HepG2 (cell line): ENCODE data around the gene SDC1. TPM values are rescaled to one million over a fixed set of nuclear protein-coding genes. Genes with fewer than 3 reads are reported as not detected.
A peak's percentile ranks its signal among the peaks of the same experiment; 100 is the strongest.

ENCODE experiments used
- FOXO1 ChIP-seq: sonication (generic); formaldehyde crosslinking; IDR thresholded peaks from 2 replicates; pipeline ENCODE4 v1.4.0; 2020; ENCODE audit warnings: missing genetic modification reagents
- GFI1 ChIP-seq: sonication (generic); formaldehyde crosslinking; IDR thresholded peaks from 2 replicates; pipeline ENCODE4 v1.5.0; 2020; ENCODE audit warnings: missing genetic modification reagents, mild to moderate bottlenecking, borderline replicate concordance
- GTF2F1 ChIP-seq: fragments of 150-350 bp; IDR thresholded peaks from 2 replicates; pipeline ENCODE4 v1.6.1; 2014; ENCODE audit warnings: low read length
- HDAC2 ChIP-seq: sonication (generic); formaldehyde crosslinking; IDR thresholded peaks from 2 replicates; pipeline ENCODE4 v1.4.0; 2020; ENCODE audit warnings: missing genetic modification reagents
- KDM2A ChIP-seq: sonication (generic); formaldehyde crosslinking; IDR thresholded peaks from 2 replicates; pipeline ENCODE4 v1.4.0; 2020; ENCODE audit warnings: low read depth, missing genetic modification reagents, borderline replicate concordance
- NFIB ChIP-seq: sonication (generic); formaldehyde crosslinking; IDR thresholded peaks from 2 replicates; pipeline ENCODE4 v1.9.0; 2021; ENCODE audit warnings: missing genetic modification reagents, mild to moderate bottlenecking, borderline replicate concordance
- NFYC ChIP-seq: IDR thresholded peaks from 2 replicates; pipeline ENCODE4 v1.6.1; 2016; ENCODE audit warnings: missing genetic modification reagents, missing compliant biosample characterization
- SNAI1 ChIP-seq: sonication (generic); formaldehyde crosslinking; IDR thresholded peaks from 2 replicates; pipeline ENCODE4 v1.5.0; 2020; ENCODE audit warnings: mild to moderate bottlenecking, missing genetic modification reagents, borderline replicate concordance
- SNRNP70 ChIP-seq: fragments of 200-400 bp; formaldehyde crosslinking; IDR thresholded peaks from 2 replicates; pipeline ENCODE4 v1.6.1; 2017; ENCODE audit warnings: mild to moderate bottlenecking, low read depth, low read length, moderate library complexity
- SOX6 ChIP-seq, 2 experiments: fragments of 450-650 bp in 1 of 2; sonication (generic) in 1 of 2; formaldehyde crosslinking in 1 of 2; IDR thresholded peaks; 2 replicates each; pipeline versions ENCODE4 v1.4.0 to v1.6.1; 2017 to 2020; ENCODE audit warnings: antibody characterized with exemption in 1 of 2, mild to moderate bottlenecking in 1 of 2, missing genetic modification reagents in 1 of 2
- ZNF230 ChIP-seq: sonication (generic); formaldehyde crosslinking; IDR thresholded peaks from 2 replicates; pipeline ENCODE4 v1.4.0; 2020; ENCODE audit warnings: mild to moderate bottlenecking, missing genetic modification reagents
- ZNF44 ChIP-seq: sonication (generic); formaldehyde crosslinking; IDR thresholded peaks from 2 replicates; pipeline ENCODE4 v1.5.1; 2020; ENCODE audit warnings: mild to moderate bottlenecking, missing genetic modification reagents
- ZNF616 ChIP-seq: sonication (generic); formaldehyde crosslinking; IDR thresholded peaks from 2 replicates; pipeline ENCODE4 v1.5.0; 2020; ENCODE audit warnings: low read depth, mild to moderate bottlenecking, missing genetic modification reagents
- polyA plus RNA-seq, 8 experiments: library from polyadenylated mRNA; depleted of rRNA in 3 of 8; stranded (reverse) in 7 of 8; unstranded in 1 of 8; fragments of >200 nt; fragmentation: Illumina TruSeq in 4 of 8; extraction: Trizol in 4 of 8; gene quantifications; 2 replicates each; pipeline versions ENCODE4 v1.2.1 to v1.2.3, GENCODE V29; 2011 to 2016; ENCODE audit warnings: low read depth in 4 of 8, missing spikeins in 1 of 8, mixed read lengths in 1 of 8; ENCODE audit not compliant: insufficient read depth in 1 of 8
- total RNA-seq, 5 experiments: library from RNA; depleted of rRNA; stranded (reverse); fragments of >200 nt; fragmentation: Illumina TruSeq; extraction: Trizol; gene quantifications; 2 replicates each; pipeline ENCODE4 v1.2.3, GENCODE V29; 2016; ENCODE audit warnings: low read depth in 1 of 5
- TF ChIP-seq, protein P1 (sequence below): sonication (generic); formaldehyde crosslinking; IDR thresholded peaks from 2 replicates; pipeline ENCODE4 v1.5.0; 2020; ENCODE audit warnings: mild to moderate bottlenecking, missing genetic modification reagents, borderline replicate concordance
- TF ChIP-seq, protein P2 (sequence below): sonication (generic); formaldehyde crosslinking; IDR thresholded peaks from 2 replicates; pipeline ENCODE4 v1.4.0; 2020; ENCODE audit warnings: missing genetic modification reagents, mild to moderate bottlenecking, borderline replicate concordance
- TF ChIP-seq, protein P3 (sequence below): sonication (generic); formaldehyde crosslinking; IDR thresholded peaks from 2 replicates; pipeline ENCODE4 v1.4.0; 2020; ENCODE audit warnings: missing genetic modification reagents, mild to moderate bottlenecking, borderline replicate concordance
- TF ChIP-seq, protein P4 (sequence below): sonication (generic); formaldehyde crosslinking; IDR thresholded peaks from 2 replicates; pipeline ENCODE4 v1.5.0; 2020; ENCODE audit warnings: mild to moderate bottlenecking, missing genetic modification reagents

The SDC1 gene
- total and polyA plus RNA-seq, 2 of the 13 experiments (the other 11 are each of a cell fraction or from before 2014, with no cell fraction given) = 108 to 119 TPM

DNA sequence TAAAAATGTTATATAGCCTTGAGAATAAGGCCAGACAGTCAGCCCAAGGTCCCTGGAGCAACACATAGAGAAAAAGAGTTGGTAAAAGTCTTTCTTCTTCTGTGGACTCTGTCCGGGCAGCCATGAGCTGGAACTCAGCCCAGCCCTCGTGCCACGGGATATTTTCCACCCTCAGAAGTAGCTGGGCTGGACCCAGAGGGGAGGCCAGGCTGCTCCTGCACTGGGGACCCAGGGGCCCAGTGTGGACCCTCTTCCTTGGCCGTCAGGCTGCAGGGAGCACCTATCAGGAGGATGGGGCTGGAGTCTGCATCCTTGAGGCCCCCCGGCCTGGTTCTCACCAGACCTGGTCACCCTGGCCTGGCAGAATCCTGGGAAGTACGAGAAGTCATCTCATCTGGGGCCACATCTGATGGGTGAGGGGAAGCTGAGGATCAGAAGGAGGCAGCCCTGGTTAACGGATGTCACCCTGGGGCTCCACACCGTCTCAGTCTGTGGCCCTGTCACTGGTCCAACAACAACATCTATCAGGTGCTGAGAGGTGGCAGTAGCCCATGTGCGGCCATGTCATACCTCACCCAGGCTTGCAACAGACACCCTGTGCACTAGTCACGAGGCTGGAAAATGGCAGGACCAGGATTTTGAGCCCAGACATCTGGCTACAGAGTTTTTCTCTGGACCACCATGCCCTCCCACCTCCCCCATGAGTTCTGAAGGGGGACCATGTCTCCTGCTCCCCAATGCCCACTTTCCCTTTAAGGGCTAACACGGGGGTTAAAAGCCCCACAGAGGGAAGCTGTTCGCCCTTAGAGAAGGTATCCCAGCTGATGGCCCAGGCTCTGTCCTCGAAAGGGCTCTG, 33.0 kb downstream of the SDC1 start (continued):
- TF ChIP-seq, protein P1, sequence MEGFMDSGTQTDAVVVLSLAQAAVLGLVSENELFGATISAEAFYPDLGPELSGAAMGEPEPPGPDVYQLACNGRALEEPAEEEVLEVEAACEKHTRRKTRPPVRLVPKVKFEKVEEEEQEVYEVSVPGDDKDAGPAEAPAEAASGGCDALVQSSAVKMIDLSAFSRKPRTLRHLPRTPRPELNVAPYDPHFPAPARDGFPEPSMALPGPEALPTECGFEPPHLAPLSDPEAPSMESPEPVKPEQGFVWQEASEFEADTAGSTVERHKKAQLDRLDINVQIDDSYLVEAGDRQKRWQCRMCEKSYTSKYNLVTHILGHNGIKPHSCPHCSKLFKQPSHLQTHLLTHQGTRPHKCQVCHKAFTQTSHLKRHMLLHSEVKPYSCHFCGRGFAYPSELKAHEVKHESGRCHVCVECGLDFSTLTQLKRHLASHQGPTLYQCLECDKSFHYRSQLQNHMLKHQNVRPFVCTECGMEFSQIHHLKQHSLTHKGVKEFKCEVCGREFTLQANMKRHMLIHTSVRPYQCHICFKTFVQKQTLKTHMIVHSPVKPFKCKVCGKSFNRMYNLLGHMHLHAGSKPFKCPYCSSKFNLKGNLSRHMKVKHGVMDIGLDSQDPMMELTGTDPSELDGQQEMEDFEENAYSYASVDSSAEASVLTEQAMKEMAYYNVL (CRISPR knock-in tag) = no peak
- no peak for TF ChIP-seq GTF2F1
- TF ChIP-seq, protein P2, sequence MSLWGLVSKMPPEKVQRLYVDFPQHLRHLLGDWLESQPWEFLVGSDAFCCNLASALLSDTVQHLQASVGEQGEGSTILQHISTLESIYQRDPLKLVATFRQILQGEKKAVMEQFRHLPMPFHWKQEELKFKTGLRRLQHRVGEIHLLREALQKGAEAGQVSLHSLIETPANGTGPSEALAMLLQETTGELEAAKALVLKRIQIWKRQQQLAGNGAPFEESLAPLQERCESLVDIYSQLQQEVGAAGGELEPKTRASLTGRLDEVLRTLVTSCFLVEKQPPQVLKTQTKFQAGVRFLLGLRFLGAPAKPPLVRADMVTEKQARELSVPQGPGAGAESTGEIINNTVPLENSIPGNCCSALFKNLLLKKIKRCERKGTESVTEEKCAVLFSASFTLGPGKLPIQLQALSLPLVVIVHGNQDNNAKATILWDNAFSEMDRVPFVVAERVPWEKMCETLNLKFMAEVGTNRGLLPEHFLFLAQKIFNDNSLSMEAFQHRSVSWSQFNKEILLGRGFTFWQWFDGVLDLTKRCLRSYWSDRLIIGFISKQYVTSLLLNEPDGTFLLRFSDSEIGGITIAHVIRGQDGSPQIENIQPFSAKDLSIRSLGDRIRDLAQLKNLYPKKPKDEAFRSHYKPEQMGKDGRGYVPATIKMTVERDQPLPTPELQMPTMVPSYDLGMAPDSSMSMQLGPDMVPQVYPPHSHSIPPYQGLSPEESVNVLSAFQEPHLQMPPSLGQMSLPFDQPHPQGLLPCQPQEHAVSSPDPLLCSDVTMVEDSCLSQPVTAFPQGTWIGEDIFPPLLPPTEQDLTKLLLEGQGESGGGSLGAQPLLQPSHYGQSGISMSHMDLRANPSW = no peak
- TF ChIP-seq ZNF44 (CRISPR knock-in tag) = 0 out of 2 replicates have a peak, but pooled peaks have one; percentile 66
- no peak for TF ChIP-seq SOX6 (IDR thresholded peaks at IDR 0.05)
- no peak for TF ChIP-seq SOX6 (CRISPR knock-in tag; IDR thresholded peaks at IDR 0.05)
- TF ChIP-seq ZNF230 = peak; percentile 38; the same call in 1 of the 2 replicates
- TF ChIP-seq SNRNP70 = no peak
- TF ChIP-seq HDAC2 (CRISPR knock-in tag) = no peak; the same call in 1 of the 2 replicates
- TF ChIP-seq, protein P3, sequence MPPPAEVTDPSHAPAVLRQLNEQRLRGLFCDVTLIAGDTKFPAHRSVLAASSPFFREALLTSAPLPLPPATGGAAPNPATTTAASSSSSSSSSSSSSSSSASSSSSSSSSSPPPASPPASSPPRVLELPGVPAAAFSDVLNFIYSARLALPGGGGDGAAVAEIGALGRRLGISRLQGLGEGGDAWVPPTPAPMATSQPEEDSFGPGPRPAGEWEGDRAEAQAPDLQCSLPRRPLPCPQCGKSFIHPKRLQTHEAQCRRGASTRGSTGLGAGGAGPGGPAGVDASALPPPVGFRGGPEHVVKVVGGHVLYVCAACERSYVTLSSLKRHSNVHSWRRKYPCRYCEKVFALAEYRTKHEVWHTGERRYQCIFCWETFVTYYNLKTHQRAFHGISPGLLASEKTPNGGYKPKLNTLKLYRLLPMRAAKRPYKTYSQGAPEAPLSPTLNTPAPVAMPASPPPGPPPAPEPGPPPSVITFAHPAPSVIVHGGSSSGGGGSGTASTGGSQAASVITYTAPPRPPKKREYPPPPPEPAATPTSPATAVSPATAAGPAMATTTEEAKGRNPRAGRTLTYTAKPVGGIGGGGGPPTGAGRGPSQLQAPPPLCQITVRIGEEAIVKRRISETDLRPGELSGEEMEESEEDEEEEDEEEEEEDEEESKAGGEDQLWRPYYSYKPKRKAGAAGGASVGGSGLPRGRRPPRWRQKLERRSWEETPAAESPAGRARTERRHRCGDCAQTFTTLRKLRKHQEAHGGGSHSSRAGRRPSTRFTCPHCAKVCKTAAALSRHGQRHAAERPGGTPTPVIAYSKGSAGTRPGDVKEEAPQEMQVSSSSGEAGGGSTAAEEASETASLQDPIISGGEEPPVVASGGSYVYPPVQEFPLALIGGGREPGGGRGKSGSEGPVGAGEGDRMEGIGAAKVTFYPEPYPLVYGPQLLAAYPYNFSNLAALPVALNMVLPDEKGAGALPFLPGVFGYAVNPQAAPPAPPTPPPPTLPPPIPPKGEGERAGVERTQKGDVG = 0 out of 2 replicates have a peak, but pooled peaks have one; percentile 17
- TF ChIP-seq NFIB (CRISPR knock-in tag) = no peak
- TF ChIP-seq ZNF616 = peak; percentile 65; the same call in 1 of the 2 replicates
- no peak for TF ChIP-seq KDM2A (CRISPR knock-in tag)
- TF ChIP-seq, protein P4, sequence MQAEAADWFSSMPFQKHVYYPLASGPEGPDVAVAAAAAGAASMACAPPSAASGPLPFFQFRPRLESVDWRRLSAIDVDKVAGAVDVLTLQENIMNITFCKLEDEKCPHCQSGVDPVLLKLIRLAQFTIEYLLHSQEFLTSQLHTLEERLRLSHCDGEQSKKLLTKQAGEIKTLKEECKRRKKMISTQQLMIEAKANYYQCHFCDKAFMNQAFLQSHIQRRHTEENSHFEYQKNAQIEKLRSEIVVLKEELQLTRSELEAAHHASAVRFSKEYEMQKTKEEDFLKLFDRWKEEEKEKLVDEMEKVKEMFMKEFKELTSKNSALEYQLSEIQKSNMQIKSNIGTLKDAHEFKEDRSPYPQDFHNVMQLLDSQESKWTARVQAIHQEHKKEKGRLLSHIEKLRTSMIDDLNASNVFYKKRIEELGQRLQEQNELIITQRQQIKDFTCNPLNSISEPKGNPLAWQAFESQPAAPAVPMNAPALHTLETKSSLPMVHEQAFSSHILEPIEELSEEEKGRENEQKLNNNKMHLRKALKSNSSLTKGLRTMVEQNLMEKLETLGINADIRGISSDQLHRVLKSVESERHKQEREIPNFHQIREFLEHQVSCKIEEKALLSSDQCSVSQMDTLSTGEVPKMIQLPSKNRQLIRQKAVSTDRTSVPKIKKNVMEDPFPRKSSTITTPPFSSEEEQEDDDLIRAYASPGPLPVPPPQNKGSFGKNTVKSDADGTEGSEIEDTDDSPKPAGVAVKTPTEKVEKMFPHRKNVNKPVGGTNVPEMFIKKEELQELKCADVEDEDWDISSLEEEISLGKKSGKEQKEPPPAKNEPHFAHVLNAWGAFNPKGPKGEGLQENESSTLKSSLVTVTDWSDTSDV (CRISPR knock-in tag) = no peak
- TF ChIP-seq NFYC (CRISPR knock-in tag) = no peak
- 0 out of 2 replicates have a peak, but pooled peaks have one; percentile 13 for TF ChIP-seq FOXO1 (CRISPR knock-in tag)
- TF ChIP-seq SNAI1 (CRISPR knock-in tag) = 0 out of 2 replicates have a peak, but pooled peaks have one; percentile 5
- no peak for TF ChIP-seq GFI1 (CRISPR knock-in tag)
